ENCODE results near the gene ENTPD8. TPM values are rescaled to one million over a fixed set of nuclear protein-coding genes. Genes with fewer than 3 reads are reported as not detected.

ENTPD8 gene
- total RNA-seq, 2 experiments from 2014 or later: not detected

DNA sequence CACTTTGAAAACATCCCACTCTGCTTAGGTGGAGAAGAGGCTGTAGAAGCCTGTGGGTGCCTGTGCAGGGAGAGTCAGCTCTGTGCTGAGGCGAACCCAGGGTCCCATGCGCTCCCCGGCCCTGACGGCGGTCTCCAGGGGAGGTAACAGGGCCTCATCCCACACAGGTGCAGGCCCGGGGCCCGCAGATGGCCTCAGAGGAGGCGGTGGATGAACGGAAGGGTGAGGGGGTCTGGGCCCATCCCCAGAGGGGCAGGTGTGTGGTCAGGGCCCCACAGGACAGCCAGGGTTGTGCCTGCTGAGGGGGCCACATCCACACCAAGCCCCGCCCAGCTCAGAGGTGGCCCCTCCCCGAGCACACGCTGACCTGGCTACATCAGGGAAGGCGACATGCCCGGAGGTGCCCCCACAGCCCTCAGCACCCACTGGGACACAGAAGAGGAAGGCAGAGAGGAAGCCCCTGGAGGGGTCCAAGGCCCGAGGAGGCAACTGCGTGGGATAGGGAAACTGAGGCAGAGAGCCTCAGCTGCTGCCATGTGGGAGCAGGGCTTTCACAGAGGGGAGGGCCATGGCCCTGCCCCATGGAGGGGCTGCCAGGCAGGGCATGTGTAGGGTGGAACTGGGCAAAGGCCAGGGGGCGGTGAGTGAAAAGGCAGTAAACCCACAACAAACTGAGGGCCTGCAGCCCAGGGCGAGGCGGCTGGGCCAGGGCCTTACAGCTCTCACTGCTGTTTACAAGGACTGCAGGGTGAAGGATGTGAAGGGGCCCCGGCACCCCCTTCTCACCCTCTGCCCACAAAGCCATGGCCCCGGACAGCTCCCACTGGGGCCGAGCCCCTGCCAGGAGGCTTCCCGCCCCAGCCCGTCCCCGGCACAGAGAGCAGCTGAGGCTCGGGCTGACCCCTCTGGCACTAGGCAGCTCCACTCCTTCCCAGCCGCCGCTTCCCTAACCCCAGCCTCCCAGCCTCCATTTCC, 47.7 kb downstream of the ENTPD8 start:
- BruUV-seq (replicated peaks): no TSS peak
- TF ChIP-seq EZH2phosphoT487 (IDR thresholded peaks at IDR 0.05; ENCODE audit: borderline replicate concordance, low read depth, low read length): no peak
- TF ChIP-seq CTCF (conservative IDR thresholded peaks at IDR 0.05; ENCODE audit: low read length): no peak
- CTCF ChIA-PET (ENCODE audit: unreplicated experiment): no interaction called here
- no peak for DNase-seq (ENCODE audit: low spot score)
- intact Hi-C loops (cut with micrococcal nuclease; ENCODE audit: unreplicated experiment): no loop called here
- no peaks in the 10 kb centered on the region for H3K36me3 ChIP-seq (ENCODE audit: insufficient read depth, low read length)
- H3K9me2 ChIP-seq (ENCODE audit: insufficient read depth, low read length): no peaks in the 10 kb centered on the region
- no peaks in the 10 kb centered on the region for H3K79me2 ChIP-seq (ENCODE audit: insufficient read depth, low read depth, low read length)
- no peak overlapping the region for H2AFZ ChIP-seq (ENCODE audit: low read length)
- H3K9me3 ChIP-seq (ENCODE audit: low read length): no peaks in the 10 kb centered on the region
- H4K20me1 ChIP-seq (ENCODE audit: insufficient read depth, low read length): no peaks in the 10 kb centered on the region
- H3K27ac ChIP-seq (ENCODE audit: low read depth, low read length, poor library complexity, severe bottlenecking): no peak overlapping the region
- no peak overlapping the region for H3K4me2 ChIP-seq (ENCODE audit: low read length)
- no peaks in the 10 kb centered on the region for H3K4me1 ChIP-seq (ENCODE audit: insufficient read depth, low read length, poor library complexity, severe bottlenecking)
- no peak overlapping the region for H3K4me3 ChIP-seq (ENCODE audit: low read depth, low read length, poor library complexity, severe bottlenecking)
- POLR2A ChIA-PET: interaction anchor here (0.7 kb wide), 1 partner anchor 26 kb away, joined by 3 read pairs; no protein-coding TSS in a partner anchor

GRCh38 chr9:137392232-137393007, 48.7 kb downstream of the ENTPD8 start:
- ChIA-PET CTCF (ENCODE audit: unreplicated experiment) (no interaction called here), POLR2A (no interaction called here)
- no TSS peak for BruUV-seq (replicated peaks)
- intact Hi-C loops (cut with micrococcal nuclease; ENCODE audit: unreplicated experiment): no loop called here
- Histone ChIP-seq H3K4me3 (ENCODE audit: low read depth, low read length, poor library complexity, severe bottlenecking) (no peak overlapping the region), H3K79me2 (ENCODE audit: insufficient read depth, low read depth, low read length) (no peaks in the 10 kb centered on the region), H3K36me3 (ENCODE audit: insufficient read depth, low read length) (no peaks in the 10 kb centered on the region), H3K9me3 (ENCODE audit: low read length) (no peaks in the 10 kb centered on the region), H3K27ac (ENCODE audit: low read depth, low read length, poor library complexity, severe bottlenecking) (no peak overlapping the region), H3K4me1 (ENCODE audit: insufficient read depth, low read length, poor library complexity, severe bottlenecking) (no peaks in the 10 kb centered on the region), H3K9me2 (ENCODE audit: insufficient read depth, low read length) (no peaks in the 10 kb centered on the region), H3K4me2 (ENCODE audit: low read length) (no peak overlapping the region), H4K20me1 (ENCODE audit: insufficient read depth, low read length) (no peaks in the 10 kb centered on the region), H2AFZ (ENCODE audit: low read length) (no peak overlapping the region)
- TF ChIP-seq CTCF (conservative IDR thresholded peaks at IDR 0.05; ENCODE audit: low read length): no peak
- TF ChIP-seq EZH2phosphoT487 (IDR thresholded peaks at IDR 0.05; ENCODE audit: borderline replicate concordance, low read depth, low read length): no peak
- no peak for DNase-seq (ENCODE audit: low spot score)
